HG02885 (cell line): ENCODE results near the gene NUAK1.
"Not testable (repeated sequence)": the region's sequence is repeated elsewhere in the genome, so short reads cannot be mapped to it uniquely, and the experiment has no call there.

Source experiments
- ATAC-seq: cut with Tn5 transposase; IDR thresholded peaks from one replicate; pipeline ENCODE4 v1.9.1; 2021; ENCODE audit warnings: mild to moderate bottlenecking; ENCODE audit not compliant: unreplicated experiment, poor library complexity

The NUAK1 gene

GRCh38 chr12:106018286-106018685 lies 120.5 kb downstream of the NUAK1 start:
- ATAC-seq = no peak

GRCh38 chr12:106016601-106017278 lies 122.0 kb downstream of the NUAK1 start:
- not testable (repeated sequence) for ATAC-seq

GRCh38 chr12:106015646-106016045 lies 123.1 kb downstream of the NUAK1 start:
- no peak for ATAC-seq

- no peak for ATAC-seq
Measured at GRCh38 chr12:106013941-106014340, 124.8 kb downstream of the NUAK1 start.
